Trophoblast cell (in vitro differentiated cells and primary cell): ENCODE results near the gene SMPX.

Source experiments
- DNase-seq, 2 donors: peaks; one replicate each; pipeline ENCODE4 v3.0.0-alpha.2; 2016
- H2AFZ ChIP-seq: 2 replicates; pipeline ENCODE4 v1.6.1; 2013; ENCODE audit warnings: low read length, moderate library complexity, mild to moderate bottlenecking; ENCODE audit not compliant: insufficient read depth, poor library complexity
- H2AK5ac ChIP-seq: 2 replicates; pipeline ENCODE4 v1.6.1; 2013; ENCODE audit warnings: mild to moderate bottlenecking, low read length
- H2BK120ac ChIP-seq: 2 replicates; pipeline ENCODE4 v1.6.1; 2013; ENCODE audit warnings: low read length, mild to moderate bottlenecking, moderate library complexity; ENCODE audit not compliant: insufficient read depth, poor library complexity
- H2BK12ac ChIP-seq: 2 replicates; pipeline ENCODE4 v1.6.1; 2013; ENCODE audit warnings: mild to moderate bottlenecking, low read length, moderate library complexity
- H2BK5ac ChIP-seq: 2 replicates; pipeline ENCODE4 v1.6.1; 2013; ENCODE audit warnings: low read length, low read depth, moderate library complexity, mild to moderate bottlenecking; ENCODE audit not compliant: poor library complexity
- H3K14ac ChIP-seq: 2 replicates; pipeline ENCODE4 v1.6.1; 2013; ENCODE audit warnings: mild to moderate bottlenecking, low read length
- H3K18ac ChIP-seq: 2 replicates; pipeline ENCODE4 v1.6.1; 2013; ENCODE audit warnings: mild to moderate bottlenecking, low read length
- H3K23ac ChIP-seq: 2 replicates; pipeline ENCODE4 v1.6.1; 2013; ENCODE audit warnings: low read length
- H3K27ac ChIP-seq: 2 replicates; pipeline ENCODE4 v1.5.1; 2013; ENCODE audit warnings: low read depth, mild to moderate bottlenecking, inconsistent platforms, low read length, moderate library complexity
- H3K27me3 ChIP-seq: 2 replicates; pipeline ENCODE4 v1.6.1; 2013; ENCODE audit warnings: inconsistent platforms, mild to moderate bottlenecking, low read length, moderate library complexity; ENCODE audit not compliant: insufficient read depth
- H3K36me3 ChIP-seq, 2 experiments: 1 replicate in 1 of 2; 2 replicates in 1 of 2; pipeline ENCODE4 v1.6.1; 2013; ENCODE audit warnings: low read length in 2 of 2, mild to moderate bottlenecking in 2 of 2, moderate library complexity in 1 of 2; ENCODE audit not compliant: insufficient read depth in 2 of 2, control insufficient read depth in 1 of 2
- H3K4ac ChIP-seq: 2 replicates; pipeline ENCODE4 v1.6.1; 2013; ENCODE audit warnings: low read depth, mild to moderate bottlenecking, low read length, moderate library complexity
- H3K4me1 ChIP-seq, 2 experiments: 1 replicate in 1 of 2; 2 replicates in 1 of 2; pipeline ENCODE4 v1.6.1; 2013; ENCODE audit warnings: low read length in 2 of 2, mild to moderate bottlenecking in 2 of 2, moderate library complexity in 1 of 2; ENCODE audit not compliant: insufficient read depth in 2 of 2, control insufficient read depth in 1 of 2
- H3K4me2 ChIP-seq: 2 replicates; pipeline ENCODE4 v1.6.1; 2013; ENCODE audit warnings: inconsistent platforms, mild to moderate bottlenecking, low read length, moderate library complexity
- H3K4me3 ChIP-seq: 2 replicates; pipeline ENCODE4 v1.5.1; 2013; ENCODE audit warnings: mild to moderate bottlenecking, low read depth, low read length, inconsistent platforms
- H3K79me1 ChIP-seq: one replicate; pipeline ENCODE4 v1.6.1; 2013; ENCODE audit warnings: low read length
- H3K79me2 ChIP-seq: 2 replicates; pipeline ENCODE4 v1.6.1; 2013; ENCODE audit warnings: low read length, mild to moderate bottlenecking; ENCODE audit not compliant: control insufficient read depth, insufficient read depth, poor library complexity
- H3K9ac ChIP-seq: 2 replicates; pipeline ENCODE4 v1.6.1; 2013; ENCODE audit warnings: mild to moderate bottlenecking, low read length
- H3K9me3 ChIP-seq: 2 replicates; pipeline ENCODE4 v1.6.1; 2013; ENCODE audit warnings: low read depth, mild to moderate bottlenecking, control low read depth, inconsistent platforms, low read length; ENCODE audit not compliant: insufficient read depth
- H4K12ac ChIP-seq: 2 replicates; pipeline ENCODE4 v1.6.1; 2013; ENCODE audit warnings: low read depth, mild to moderate bottlenecking, low read length, moderate library complexity
- H4K8ac ChIP-seq: 2 replicates; pipeline ENCODE4 v1.6.1; 2013; ENCODE audit warnings: low read depth, mild to moderate bottlenecking, low read length, moderate library complexity
- H4K91ac ChIP-seq: one replicate; pipeline ENCODE4 v1.6.1; 2013; ENCODE audit warnings: low read depth, mild to moderate bottlenecking, low read length, moderate library complexity
- WGBS: extraction: QIAGEN DNeasy Blood & Tissue Kit; methylation state at CpG from one replicate; pipeline ENCODE4 v1.1.7; 2013; ENCODE audit warnings: missing lambda C conversion rate; ENCODE audit not compliant: insufficient read length, insufficient coverage; ENCODE audit errors: extremely low coverage; 5-methylcytosine and 5-hydroxymethylcytosine counted together

SMPX gene

DNA sequence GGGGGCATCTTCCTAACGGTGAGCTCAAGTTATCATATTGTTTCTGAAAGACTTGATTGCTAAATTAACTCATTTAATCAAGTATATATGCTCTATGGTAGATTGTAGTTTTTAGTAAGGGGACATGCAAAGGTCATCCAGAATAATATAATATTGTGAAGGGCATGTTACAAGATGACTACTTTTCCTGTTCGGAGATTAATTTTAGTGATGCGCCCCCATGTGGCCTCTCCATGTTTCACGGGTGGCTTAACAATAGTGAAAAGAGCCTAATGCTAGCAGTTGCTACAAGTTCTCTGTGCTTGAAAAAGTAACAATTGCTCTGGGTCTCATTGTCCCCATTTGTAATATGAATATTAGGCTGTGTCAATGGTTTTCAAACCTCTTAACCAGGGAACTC, 12.2 kb downstream of the SMPX start:
- Histone ChIP-seq H3K79me2 (no peaks in the 10 kb centered on the region), H3K9me3 (no peaks in the 10 kb centered on the region), H3K4me2 (no peak overlapping the region), H3K9ac (no peak overlapping the region), H3K79me1 (no peaks in the 10 kb centered on the region), H3K23ac (no peak overlapping the region), H3K4me3 (no peak overlapping the region), H4K12ac (no peak overlapping the region), H3K18ac (no peak overlapping the region), H2AK5ac (no peak overlapping the region), H2BK12ac (no peak overlapping the region), H3K4ac (no peak overlapping the region), H2AFZ (no peak overlapping the region), H2BK120ac (no peak overlapping the region), H3K27ac (no peak overlapping the region), H3K36me3 (no peaks in the 10 kb centered on the region), H4K8ac (no peak overlapping the region), H3K14ac (no peak overlapping the region), H3K4me1 (no peaks in the 10 kb centered on the region), H4K91ac (no peak overlapping the region), H3K27me3 (no peaks in the 10 kb centered on the region), H2BK5ac (no peak overlapping the region)
- peak in 1 of 2 donors; percentile 68 for DNase-seq
- WGBS: no CpG with 5 or more reads among the region's 4 CpGs

DNA sequence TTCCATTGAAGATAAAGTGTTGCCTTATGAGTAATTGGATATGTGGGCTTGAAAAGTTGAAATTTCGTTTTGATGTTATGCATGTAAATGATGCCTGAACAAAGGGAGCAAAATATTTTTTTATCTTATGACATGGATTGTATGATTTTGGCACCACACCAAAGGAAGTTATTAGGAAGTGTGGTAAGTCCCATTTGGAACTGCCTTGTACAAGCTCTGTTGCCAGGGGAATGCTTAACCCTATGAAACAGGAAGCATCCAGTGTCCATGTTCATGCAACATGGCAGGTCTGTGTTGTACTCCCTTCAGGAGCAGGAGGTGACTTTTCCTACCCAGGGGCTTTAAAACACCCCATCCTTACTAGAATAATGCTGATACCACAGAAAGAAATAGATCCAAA, 13.2 kb downstream of the SMPX start:
- Histone ChIP-seq H3K27me3 (no peaks in the 10 kb centered on the region), H3K79me2 (no peaks in the 10 kb centered on the region), H2BK5ac (no peak overlapping the region), H3K4ac (no peak overlapping the region), H2AFZ (no peak overlapping the region), H3K18ac (no peak overlapping the region), H4K91ac (no peak overlapping the region), H2BK120ac (no peak overlapping the region), H3K27ac (no peak overlapping the region), H3K4me3 (no peak overlapping the region), H3K36me3 (no peaks in the 10 kb centered on the region), H3K23ac (no peak overlapping the region), H4K12ac (no peak overlapping the region), H3K9ac (no peak overlapping the region), H2BK12ac (no peak overlapping the region), H2AK5ac (no peak overlapping the region), H3K9me3 (no peaks in the 10 kb centered on the region), H3K14ac (no peak overlapping the region), H3K79me1 (no peaks in the 10 kb centered on the region), H4K8ac (no peak overlapping the region), H3K4me2 (no peak overlapping the region), H3K4me1 (no peaks in the 10 kb centered on the region)
- no peak for DNase-seq
- no CpG with 5 or more reads among the region's 1 CpG for WGBS

DNA sequence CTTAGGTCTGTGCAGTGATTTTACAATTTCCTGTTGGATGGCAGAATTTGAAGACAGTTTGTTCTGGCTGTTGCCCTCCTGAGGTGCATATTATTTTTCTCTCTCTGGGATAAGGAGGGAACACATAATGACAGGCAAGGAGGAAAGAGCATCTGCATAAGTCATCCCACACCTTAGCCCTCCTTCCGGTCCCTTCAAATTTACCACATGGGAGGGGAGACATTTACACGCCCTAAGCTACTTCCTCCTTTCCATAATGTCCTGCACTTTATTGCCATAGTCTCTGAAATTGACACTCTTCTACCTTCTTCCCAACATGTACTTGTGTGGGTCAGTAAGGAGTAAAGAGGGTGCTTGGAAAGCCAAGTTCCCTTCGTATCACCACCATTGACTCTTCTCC, 13.9 kb downstream of the SMPX start:
- no CpG with 5 or more reads among the region's 3 CpGs for WGBS

DNA sequence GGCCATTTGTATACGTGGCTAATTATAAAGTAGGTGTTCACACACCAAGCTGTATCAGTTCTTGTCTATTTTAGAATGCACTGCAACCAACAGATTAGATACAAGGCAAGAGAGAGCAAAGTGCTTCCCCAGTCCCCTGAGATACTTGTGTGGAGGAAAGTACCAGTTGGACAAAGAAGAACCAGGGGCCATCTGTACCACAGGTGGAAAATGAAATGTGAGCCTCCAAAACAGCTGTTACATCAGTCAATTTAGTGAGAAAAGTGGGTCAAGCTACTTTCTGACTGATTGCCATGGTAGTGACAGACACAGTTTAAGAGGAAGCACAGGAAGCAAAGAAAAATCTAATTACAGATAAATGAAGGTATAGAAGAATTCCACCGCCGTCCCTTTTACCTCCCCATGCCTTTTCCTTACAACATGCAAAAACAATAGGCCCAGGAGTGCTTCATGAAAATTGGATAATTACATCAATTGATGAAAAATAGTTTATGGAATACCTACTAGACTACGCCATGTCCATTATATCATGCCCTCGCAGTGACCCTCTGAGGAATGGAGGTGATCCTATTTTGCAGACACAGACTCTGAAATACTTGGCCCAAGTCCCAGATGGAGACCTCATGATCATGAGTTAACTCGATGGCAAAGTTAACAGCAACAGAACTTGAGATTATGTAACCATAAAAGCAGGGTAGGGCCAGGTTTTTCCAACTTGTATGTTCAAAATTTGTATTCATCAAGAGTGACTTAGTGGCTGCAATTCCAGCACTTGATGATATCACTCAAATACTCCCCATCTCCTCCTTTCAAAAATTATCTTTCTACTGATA, 15.8 kb downstream of the SMPX start:
- H3K27ac ChIP-seq: no peak overlapping the region
- H2BK120ac ChIP-seq: no peak overlapping the region
- no peak overlapping the region for H3K4me3 ChIP-seq
- whole genome bisulfite sequencing: no CpG with 5 or more reads among the region's 6 CpGs
- H3K27me3 ChIP-seq: no peaks in the 10 kb centered on the region
- no peak overlapping the region for H4K91ac ChIP-seq
- no peak overlapping the region for H3K4me2 ChIP-seq
- no peaks in the 10 kb centered on the region for H3K36me3 ChIP-seq
- H2AFZ ChIP-seq: no peak overlapping the region
- no peaks in the 10 kb centered on the region for H3K9me3 ChIP-seq
- H3K18ac ChIP-seq: no peak overlapping the region
- H4K8ac ChIP-seq: no peak overlapping the region
- H3K79me1 ChIP-seq: no peaks in the 10 kb centered on the region
- no peak overlapping the region for H2AK5ac ChIP-seq
- H3K79me2 ChIP-seq: no peaks in the 10 kb centered on the region
- DNase-seq: no peak
- no peak overlapping the region for H4K12ac ChIP-seq
- no peak overlapping the region for H3K14ac ChIP-seq
- no peak overlapping the region for H3K23ac ChIP-seq
- H3K9ac ChIP-seq: no peak overlapping the region
- H2BK5ac ChIP-seq: no peak overlapping the region
- no peak overlapping the region for H2BK12ac ChIP-seq
- no peak overlapping the region for H3K4ac ChIP-seq
- H3K4me1 ChIP-seq: no peaks in the 10 kb centered on the region

More for the DNA sequence above, 13.9 kb downstream of the SMPX start:
- no peaks in the 10 kb centered on the region for H3K36me3 ChIP-seq
- no peak overlapping the region for H4K12ac ChIP-seq
- DNase-seq: no peak
- H3K14ac ChIP-seq: no peak overlapping the region
- H4K91ac ChIP-seq: no peak overlapping the region
- H3K9ac ChIP-seq: no peak overlapping the region
- no peak overlapping the region for H3K27ac ChIP-seq
- H3K79me2 ChIP-seq: no peaks in the 10 kb centered on the region
- no peak overlapping the region for H2BK120ac ChIP-seq
- H3K4ac ChIP-seq: no peak overlapping the region
- H3K79me1 ChIP-seq: no peaks in the 10 kb centered on the region
- H4K8ac ChIP-seq: no peak overlapping the region
- H3K9me3 ChIP-seq: no peaks in the 10 kb centered on the region
- no peak overlapping the region for H2BK12ac ChIP-seq
- no peak overlapping the region for H2AK5ac ChIP-seq
- no peak overlapping the region for H3K4me3 ChIP-seq
- H3K4me1 ChIP-seq: no peaks in the 10 kb centered on the region
- H3K23ac ChIP-seq: no peak overlapping the region
- no peak overlapping the region for H2AFZ ChIP-seq
- no peaks in the 10 kb centered on the region for H3K27me3 ChIP-seq
- H3K18ac ChIP-seq: no peak overlapping the region
- no peak overlapping the region for H3K4me2 ChIP-seq
- no peak overlapping the region for H2BK5ac ChIP-seq
